Measurements from ENCODE around the gene PIGH. TPM values are rescaled to one million over a fixed set of nuclear protein-coding genes. Genes with fewer than 3 reads are reported as not detected.

The PIGH gene
- total and polyA plus RNA-seq, 12 donors: 9.0 to 23.3 (median 10.3) TPM

GRCh38 chr14:67564236-67564635 is 35.8 kb downstream of the PIGH start:
- no peaks in the 10 kb centered on the region for H3K27me3 ChIP-seq
- DNase-seq: no peak
- 87 to 89% methylated on average over 5 of the region's 5 CpGs for WGBS, 2 donors
- H3K9me3 ChIP-seq: no peaks in the 10 kb centered on the region
- intact Hi-C loops (cut with DNase I): loop anchor here in 1 of 10 donors (5.0 kb wide), 1 partner anchor 127 kb away; no protein-coding TSS in a partner anchor
- no peak overlapping the region for H3K4me3 ChIP-seq
- no peak overlapping the region for H3K27ac ChIP-seq
- H3K36me3 ChIP-seq: no peaks in the 10 kb centered on the region
- TF ChIP-seq CTCF (IDR thresholded peaks at IDR 0.05): no peak
- no peaks in the 10 kb centered on the region for H3K4me1 ChIP-seq
- ATAC-seq: no peak

GRCh38 chr14:67562776-67563150 is 37.3 kb downstream of the PIGH start:
- WGBS, 2 donors: 88 to 96% methylated on average over 5 of the region's 5 CpGs
- H3K27ac ChIP-seq: no peak overlapping the region
- no peaks in the 10 kb centered on the region for H3K27me3 ChIP-seq
- H3K9me3 ChIP-seq: no peaks in the 10 kb centered on the region
- H3K4me1 ChIP-seq: no peaks in the 10 kb centered on the region
- TF ChIP-seq CTCF (IDR thresholded peaks at IDR 0.05): no peak
- no peaks in the 10 kb centered on the region for H3K36me3 ChIP-seq
- H3K4me3 ChIP-seq: no peak overlapping the region
- no peak for DNase-seq
- intact Hi-C loops (cut with DNase I): loop anchor here in 1 of 10 donors (5.0 kb wide), 1 partner anchor 125 kb away; no protein-coding TSS in a partner anchor
- no peak for ATAC-seq

GRCh38 chr14:67562025-67562775 is 37.9 kb downstream of the PIGH start:
- Histone ChIP-seq H3K27ac (no peak overlapping the region), H3K4me3 (no peak overlapping the region), H3K9me3 (no peaks in the 10 kb centered on the region), H3K27me3 (no peaks in the 10 kb centered on the region), H3K36me3 (no peaks in the 10 kb centered on the region), H3K4me1 (no peaks in the 10 kb centered on the region)
- 87 to 89% methylated on average over 14 of the region's 14 CpGs for WGBS, 2 donors
- TF ChIP-seq CTCF (IDR thresholded peaks at IDR 0.05): no peak
- no peak for ATAC-seq
- intact Hi-C loops (cut with DNase I): loop anchor here in 1 of 10 donors (5.0 kb wide), 1 partner anchor 125 kb away; no protein-coding TSS in a partner anchor
- no peak for DNase-seq

GRCh38 chr14:67559639-67560038 is 40.4 kb downstream of the PIGH start:
- intact Hi-C loops (cut with DNase I): loop anchor here in 1 of 10 donors (5.0 kb wide), 1 partner anchor 122 kb away; no protein-coding TSS in a partner anchor
- 51 to 55% methylated on average over 4 of the region's 4 CpGs for WGBS, 2 donors

More at GRCh38 chr14:67559639-67560038, 40.4 kb downstream of the PIGH start:
- DNase-seq: no peak
- TF ChIP-seq CTCF (IDR thresholded peaks at IDR 0.05): no peak
- no peaks in the 10 kb centered on the region for H3K36me3 ChIP-seq
- no peak for ATAC-seq
- H3K4me3 ChIP-seq: no peak overlapping the region
- H3K27ac ChIP-seq: no peak overlapping the region
- H3K9me3 ChIP-seq: no peaks in the 10 kb centered on the region
- no peaks in the 10 kb centered on the region for H3K27me3 ChIP-seq
- H3K4me1 ChIP-seq: no peaks in the 10 kb centered on the region

Measured in heart right ventricle (tissue), 16 donors.